Measurements from ENCODE around the gene JMJD7. TPM values are rescaled to one million over a fixed set of nuclear protein-coding genes. Genes with fewer than 3 reads are reported as not detected.

The JMJD7 gene
- total RNA-seq, 4 donors from 2014 or later, result 1.9 to 10.9 (median 7.6) TPM

- WGBS, 2 donors (ENCODE audit: low coverage in 1 of 2), result 76% methylated on average over 2 of the region's 2 CpGs; no CpG with 5 or more reads in 1 of the 2 donors
- peak overlapping the region in 1 of 4 donors; percentile 9 for H3K27ac ChIP-seq
- no peak overlapping the region for H3K4me3 ChIP-seq
- intact Hi-C loops (cut with DNase I; ENCODE audit: low total_unique reads) (no loop called here), in situ Hi-C loops (cut with MboI; ENCODE audit: low pct_ligation_motif_present in 1 of 4, low pct_unique_long_range_greater_than_20kb in 1 of 4, low sequenced_read_pairs in 3 of 4) (loop anchor here in 2 of 4 donors (25.0 kb wide), 1 partner anchor 192 kb away; no protein-coding TSS in a partner anchor)
- TF ChIP-seq POLR2A (IDR thresholded peaks at IDR 0.05), result no peak
- TF ChIP-seq, protein P1, sequence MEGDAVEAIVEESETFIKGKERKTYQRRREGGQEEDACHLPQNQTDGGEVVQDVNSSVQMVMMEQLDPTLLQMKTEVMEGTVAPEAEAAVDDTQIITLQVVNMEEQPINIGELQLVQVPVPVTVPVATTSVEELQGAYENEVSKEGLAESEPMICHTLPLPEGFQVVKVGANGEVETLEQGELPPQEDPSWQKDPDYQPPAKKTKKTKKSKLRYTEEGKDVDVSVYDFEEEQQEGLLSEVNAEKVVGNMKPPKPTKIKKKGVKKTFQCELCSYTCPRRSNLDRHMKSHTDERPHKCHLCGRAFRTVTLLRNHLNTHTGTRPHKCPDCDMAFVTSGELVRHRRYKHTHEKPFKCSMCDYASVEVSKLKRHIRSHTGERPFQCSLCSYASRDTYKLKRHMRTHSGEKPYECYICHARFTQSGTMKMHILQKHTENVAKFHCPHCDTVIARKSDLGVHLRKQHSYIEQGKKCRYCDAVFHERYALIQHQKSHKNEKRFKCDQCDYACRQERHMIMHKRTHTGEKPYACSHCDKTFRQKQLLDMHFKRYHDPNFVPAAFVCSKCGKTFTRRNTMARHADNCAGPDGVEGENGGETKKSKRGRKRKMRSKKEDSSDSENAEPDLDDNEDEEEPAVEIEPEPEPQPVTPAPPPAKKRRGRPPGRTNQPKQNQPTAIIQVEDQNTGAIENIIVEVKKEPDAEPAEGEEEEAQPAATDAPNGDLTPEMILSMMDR (IDR thresholded peaks at IDR 0.05), result no peak
- no peak for TF ChIP-seq EP300 (IDR thresholded peaks at IDR 0.05; ENCODE audit: low read depth)
- TF ChIP-seq POLR2AphosphoS5 (IDR thresholded peaks at IDR 0.05), result no peak
- H3K4me1 ChIP-seq, result peaks cover 0 to 12% (median 8%) of the 10 kb centered on the region in 4 donors
- H3K36me3 ChIP-seq, result no peaks in the 10 kb centered on the region
- H3K9me3 ChIP-seq, result no peaks in the 10 kb centered on the region
- no peaks in the 10 kb centered on the region for H3K27me3 ChIP-seq
- no peak for DNase-seq
Observed at GRCh38 chr15:41804361-41804760, 23.5 kb upstream of the JMJD7 start.

DNA sequence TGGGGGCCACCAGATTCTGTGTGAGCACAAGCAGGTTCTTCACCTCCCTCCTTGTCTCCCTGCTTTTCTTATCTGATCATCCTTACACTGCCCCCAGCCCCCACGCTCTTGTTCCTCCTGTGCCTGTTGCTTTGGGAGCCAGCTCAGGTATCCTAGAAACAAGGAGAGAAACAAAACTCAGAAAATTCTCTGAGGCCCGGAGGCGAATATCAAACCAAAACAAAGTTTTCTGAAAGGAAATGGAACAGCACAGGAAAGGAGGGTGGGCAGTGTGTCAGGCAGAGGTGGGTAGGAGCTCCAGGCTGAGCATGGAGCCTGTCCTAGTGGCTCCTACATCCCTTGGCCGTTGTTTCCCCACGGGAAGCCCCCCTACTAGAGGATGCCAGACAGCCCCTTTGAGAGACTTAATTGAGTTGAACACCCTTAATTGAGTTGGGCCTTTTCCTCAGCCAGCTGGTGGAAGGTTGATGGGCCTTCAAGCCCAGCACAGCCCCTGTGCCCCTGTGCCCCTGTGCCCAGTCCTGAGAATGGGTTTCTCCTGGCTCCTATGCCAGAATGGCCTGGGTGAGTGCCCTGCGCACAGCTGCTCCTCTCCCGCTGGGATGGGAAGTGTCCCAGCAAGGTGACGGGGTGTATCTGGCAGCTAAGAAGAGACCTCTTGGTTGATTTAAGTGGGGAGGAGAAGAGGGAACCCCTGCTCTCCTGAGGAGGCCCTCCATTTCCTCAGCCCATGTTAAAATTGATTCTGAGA is 22.8 kb upstream of the JMJD7 start:
- in situ Hi-C loops (cut with MboI; ENCODE audit: low pct_ligation_motif_present in 1 of 4, low pct_unique_long_range_greater_than_20kb in 1 of 4, low sequenced_read_pairs in 3 of 4) (loop anchor here in 2 of 4 donors (25.0 kb wide), 1 partner anchor 193 kb away; no protein-coding TSS in a partner anchor), intact Hi-C loops (cut with DNase I; ENCODE audit: low total_unique reads) (no loop called here)
- H3K36me3 ChIP-seq, result no peaks in the 10 kb centered on the region
- DNase-seq, result no peak
- TF ChIP-seq EP300 (IDR thresholded peaks at IDR 0.05; ENCODE audit: low read depth) (no peak), POLR2A (IDR thresholded peaks at IDR 0.05) (no peak), POLR2AphosphoS5 (IDR thresholded peaks at IDR 0.05) (no peak)
- TF ChIP-seq, protein P1 (IDR thresholded peaks at IDR 0.05), result no peak
- no peaks in the 10 kb centered on the region for H3K27me3 ChIP-seq
- H3K9me3 ChIP-seq, result no peaks in the 10 kb centered on the region
- peaks cover 0 to 12% (median 8%) of the 10 kb centered on the region in 4 donors for H3K4me1 ChIP-seq
- H3K4me3 ChIP-seq, result no peak overlapping the region
- peak overlapping the region in 1 of 4 donors; percentile 9 for H3K27ac ChIP-seq
- 83% methylated on average over 8 of the region's 8 CpGs; no CpG with 5 or more reads in 1 of the 2 donors for WGBS, 2 donors (ENCODE audit: low coverage in 1 of 2)

DNA sequence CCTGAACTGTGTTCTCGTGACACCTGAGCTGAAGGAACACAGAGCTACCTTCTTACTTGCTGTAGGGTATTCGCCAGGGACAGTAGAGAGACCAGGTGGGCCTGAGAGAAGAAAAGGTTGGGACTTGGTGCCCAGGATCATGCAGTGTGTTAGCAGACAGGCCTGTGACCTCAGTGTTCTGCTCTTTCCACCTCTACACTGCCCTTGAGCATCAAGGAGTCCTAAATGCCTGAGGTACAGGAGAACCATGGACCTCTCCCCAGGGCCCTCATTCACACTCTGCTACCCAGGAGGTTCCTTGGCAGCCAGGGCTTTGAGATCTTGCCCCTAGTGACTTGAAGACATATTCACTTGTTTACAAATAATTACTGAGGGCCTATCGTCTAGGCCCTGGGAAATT is 22.2 kb upstream of the JMJD7 start:
- Histone ChIP-seq H3K4me3 (no peak overlapping the region), H3K27me3 (no peaks in the 10 kb centered on the region), H3K27ac (no peak overlapping the region), H3K9me3 (no peaks in the 10 kb centered on the region), H3K36me3 (no peaks in the 10 kb centered on the region), H3K4me1 (peaks cover 0 to 12% (median 8%) of the 10 kb centered on the region in 4 donors)
- WGBS, 2 donors (ENCODE audit: low coverage in 1 of 2), result 80% methylated on average over 3 of the region's 3 CpGs; no CpG with 5 or more reads in 1 of the 2 donors
- no peak for TF ChIP-seq POLR2AphosphoS5 (IDR thresholded peaks at IDR 0.05)
- TF ChIP-seq, protein P1 (IDR thresholded peaks at IDR 0.05), result no peak
- no peak for TF ChIP-seq POLR2A (IDR thresholded peaks at IDR 0.05)
- no peak for TF ChIP-seq EP300 (IDR thresholded peaks at IDR 0.05; ENCODE audit: low read depth)
- intact Hi-C loops (cut with DNase I; ENCODE audit: low total_unique reads) (no loop called here), in situ Hi-C loops (cut with MboI; ENCODE audit: low pct_ligation_motif_present in 1 of 4, low pct_unique_long_range_greater_than_20kb in 1 of 4, low sequenced_read_pairs in 3 of 4) (loop anchor here in 2 of 4 donors (25.0 kb wide), 1 partner anchor 193 kb away; no protein-coding TSS in a partner anchor)
- no peak for DNase-seq

DNA sequence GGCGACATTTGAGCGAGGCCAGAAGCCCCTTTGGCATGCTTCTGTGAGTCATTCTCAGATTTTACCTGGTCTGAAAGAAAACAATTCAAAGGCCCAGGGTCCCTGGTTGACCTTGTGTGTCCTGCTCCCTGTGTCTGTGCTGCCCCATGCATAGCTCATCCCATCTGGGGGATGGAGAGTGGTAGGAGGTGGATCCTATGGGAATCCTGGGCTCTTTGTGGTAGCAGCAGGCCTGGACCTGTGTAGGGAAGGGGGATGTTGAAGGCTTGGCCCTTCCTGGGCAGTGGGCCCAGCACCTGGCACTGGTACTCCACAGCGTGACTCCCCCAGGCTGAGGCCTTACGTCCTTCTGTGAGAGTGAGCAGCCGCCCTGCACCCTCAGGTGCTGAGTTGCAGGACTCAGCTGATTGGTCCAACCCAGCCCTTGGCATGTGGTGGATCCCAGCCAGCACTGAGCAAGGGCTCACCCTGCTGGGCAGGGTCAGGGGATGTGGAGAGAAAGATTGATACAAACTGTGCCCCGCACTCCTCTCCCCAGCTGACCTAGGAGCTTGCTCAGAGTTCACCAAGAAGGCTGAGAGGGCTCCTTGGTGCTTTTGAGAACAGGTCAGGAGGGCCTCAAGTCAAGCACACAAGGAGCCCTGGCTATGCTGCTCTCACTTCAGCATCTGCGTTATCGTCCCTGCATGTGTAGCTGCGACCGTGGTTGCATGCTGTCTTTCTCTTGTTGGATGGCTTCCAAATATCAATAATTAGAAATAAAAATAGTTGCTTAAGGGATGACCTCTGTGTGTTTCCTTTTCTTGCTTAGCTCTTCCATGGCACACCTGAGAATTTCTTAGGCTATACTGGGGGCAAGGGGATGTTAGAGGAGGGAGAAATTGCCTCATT is 21.4 kb upstream of the JMJD7 start:
- Histone ChIP-seq H3K4me1 (peaks cover 3 to 14% (median 8%) of the 10 kb centered on the region in 4 donors), H3K4me3 (no peak overlapping the region), H3K36me3 (no peaks in the 10 kb centered on the region), H3K9me3 (no peaks in the 10 kb centered on the region), H3K27ac (no peak overlapping the region), H3K27me3 (no peaks in the 10 kb centered on the region)
- TF ChIP-seq, protein P1 (IDR thresholded peaks at IDR 0.05), result no peak
- TF ChIP-seq POLR2A (IDR thresholded peaks at IDR 0.05) (no peak), EP300 (IDR thresholded peaks at IDR 0.05; ENCODE audit: low read depth) (no peak), POLR2AphosphoS5 (IDR thresholded peaks at IDR 0.05) (no peak)
- in situ Hi-C loops (cut with MboI; ENCODE audit: low pct_ligation_motif_present in 1 of 4, low pct_unique_long_range_greater_than_20kb in 1 of 4, low sequenced_read_pairs in 3 of 4), result loop anchor here in 2 of 4 donors (25.0 kb wide), 1 partner anchor 194 kb away; no protein-coding TSS in a partner anchor
- intact Hi-C loops (cut with DNase I; ENCODE audit: low total_unique reads), result no loop called here
- DNase-seq, result no peak
- 90 to 95% methylated on average over 4 to 7 of the region's 10 CpGs for WGBS, 2 donors (ENCODE audit: low coverage in 1 of 2)

Measured in transverse colon (tissue), 4 donors.